Ureter (tissue), 1 donor: ENCODE data around the gene OR13J1. TPM values are rescaled to one million over a fixed set of nuclear protein-coding genes. Genes with fewer than 3 reads are reported as not detected.

Experiments
- DNase-seq: peaks from one replicate; pipeline ENCODE4 v3.0.0-alpha.2; 2020; ENCODE audit warnings: low spot score
- total RNA-seq: library from RNA; stranded (reverse); gene quantifications from one replicate; pipeline ENCODE4 v1.2.4, GENCODE V29; 2023
- donor health status: DM: yes; HTN: yes; CAD: no.

Gene OR13J1
- total RNA-seq, 1 donor from 2014 or later: not detected

- no peak for DNase-seq
Measured at GRCh38 chr9:35859310-35859989, 10.8 kb downstream of the OR13J1 start.

GRCh38 chr9:35858458-35858857 is 11.7 kb downstream of the OR13J1 start:
- DNase-seq: no peak

GRCh38 chr9:35856882-35857281 is 13.3 kb downstream of the OR13J1 start:
- DNase-seq: no peak

GRCh38 chr9:35856206-35856605 is 14.0 kb downstream of the OR13J1 start:
- DNase-seq: no peak

GRCh38 chr9:35854091-35854762 is 16.0 kb downstream of the OR13J1 start:
- no peak for DNase-seq

GRCh38 chr9:35852876-35853865 is 17.0 kb downstream of the OR13J1 start:
- DNase-seq: peak; percentile 17

- DNase-seq: peak; percentile 19
Measured at GRCh38 chr9:35852267-35852815, 17.9 kb downstream of the OR13J1 start.

- DNase-seq: no peak
Measured at GRCh38 chr9:35847792-35848572, 22.2 kb downstream of the OR13J1 start.

GRCh38 chr9:35845824-35846771 is 24.1 kb downstream of the OR13J1 start:
- DNase-seq: no peak

- peak; percentile 70 for DNase-seq
Measured at GRCh38 chr9:35844628-35845270, 25.5 kb downstream of the OR13J1 start.

GRCh38 chr9:35842795-35843194 is 27.4 kb downstream of the OR13J1 start:
- no peak for DNase-seq

- DNase-seq: no peak
Measured at GRCh38 chr9:35842020-35842745, 28.0 kb downstream of the OR13J1 start.

- no peak for DNase-seq
Measured at GRCh38 chr9:35841645-35841900, 28.6 kb downstream of the OR13J1 start.

- no peak for DNase-seq
Measured at GRCh38 chr9:35840881-35841644, 29.1 kb downstream of the OR13J1 start.

- DNase-seq: no peak
Measured at GRCh38 chr9:35839926-35840325, 30.3 kb downstream of the OR13J1 start.

GRCh38 chr9:35836595-35836994 is 33.6 kb downstream of the OR13J1 start:
- no peak for DNase-seq

GRCh38 chr9:35835766-35836165 is 34.4 kb downstream of the OR13J1 start:
- DNase-seq: no peak

GRCh38 chr9:35835216-35835632 is 35.0 kb downstream of the OR13J1 start:
- DNase-seq: no peak
